GM21529 (cell line): ENCODE measurements around the gene CDC6.

Experiments
- ATAC-seq: cut with Tn5 transposase; IDR thresholded peaks from one replicate; pipeline ENCODE4 v1.9.1; 2021; ENCODE audit not compliant: unreplicated experiment

Gene CDC6

DNA sequence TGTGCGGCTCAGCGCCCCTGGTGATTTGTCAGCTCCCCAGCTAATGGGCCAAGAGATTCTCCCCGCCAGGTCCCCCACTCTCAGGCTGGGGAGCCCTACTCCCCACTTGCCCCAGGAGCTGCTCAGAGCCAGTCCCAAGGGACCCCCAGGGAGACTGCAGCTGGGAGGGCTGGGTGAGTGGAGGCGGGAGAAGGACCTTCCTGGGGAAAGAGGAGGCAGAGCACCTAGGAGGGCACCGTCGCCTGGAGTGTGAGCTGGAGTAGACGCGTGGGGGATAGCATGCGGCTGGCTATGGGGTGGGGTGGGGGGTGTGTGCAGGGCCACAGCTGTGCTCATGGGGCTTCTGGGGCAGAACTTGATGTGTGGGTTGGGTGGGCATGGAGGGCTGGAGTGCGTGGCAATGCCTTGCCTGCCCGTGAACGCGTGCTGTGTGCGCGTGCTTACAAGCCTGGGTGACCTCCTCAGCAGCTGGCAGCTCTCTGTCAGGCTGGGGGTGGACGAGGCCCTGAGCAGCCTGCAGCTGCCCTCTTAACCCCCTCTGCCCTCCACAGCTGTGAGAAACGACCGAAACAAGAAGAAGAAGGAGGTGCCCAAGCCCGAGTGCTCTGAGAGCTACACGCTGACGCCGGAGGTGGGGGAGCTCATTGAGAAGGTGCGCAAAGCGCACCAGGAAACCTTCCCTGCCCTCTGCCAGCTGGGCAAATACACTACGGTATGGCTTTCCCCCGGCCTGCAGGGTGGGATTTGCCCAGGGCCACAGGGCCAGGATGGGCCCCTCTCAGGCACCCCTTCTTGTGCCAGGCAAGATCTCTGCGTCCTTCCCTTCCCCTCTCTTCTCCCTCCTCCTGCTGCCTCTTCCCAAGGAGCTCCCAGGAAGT is 63.9 kb downstream of the CDC6 start:
- ATAC-seq, result no peak

DNA sequence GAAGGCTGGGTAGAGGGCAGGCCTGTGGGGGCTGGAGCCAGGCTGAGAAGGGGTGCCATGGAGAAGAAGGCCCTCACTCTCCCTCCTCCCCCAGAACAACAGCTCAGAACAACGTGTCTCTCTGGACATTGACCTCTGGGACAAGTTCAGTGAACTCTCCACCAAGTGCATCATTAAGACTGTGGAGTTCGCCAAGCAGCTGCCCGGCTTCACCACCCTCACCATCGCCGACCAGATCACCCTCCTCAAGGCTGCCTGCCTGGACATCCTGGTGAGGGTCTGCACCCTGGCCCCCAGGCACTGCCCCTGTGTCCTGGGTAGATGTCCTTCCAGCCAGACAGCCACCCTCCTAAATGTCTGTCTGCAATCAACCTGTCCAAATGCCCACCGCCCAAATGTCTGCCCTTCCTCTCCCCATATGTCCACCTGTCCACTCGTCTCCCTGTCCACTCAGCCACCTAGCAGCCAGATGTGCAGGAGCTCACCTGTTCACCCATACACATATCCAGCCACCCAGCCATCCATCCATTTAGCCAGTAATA is 64.6 kb downstream of the CDC6 start:
- ATAC-seq, result no peak

DNA sequence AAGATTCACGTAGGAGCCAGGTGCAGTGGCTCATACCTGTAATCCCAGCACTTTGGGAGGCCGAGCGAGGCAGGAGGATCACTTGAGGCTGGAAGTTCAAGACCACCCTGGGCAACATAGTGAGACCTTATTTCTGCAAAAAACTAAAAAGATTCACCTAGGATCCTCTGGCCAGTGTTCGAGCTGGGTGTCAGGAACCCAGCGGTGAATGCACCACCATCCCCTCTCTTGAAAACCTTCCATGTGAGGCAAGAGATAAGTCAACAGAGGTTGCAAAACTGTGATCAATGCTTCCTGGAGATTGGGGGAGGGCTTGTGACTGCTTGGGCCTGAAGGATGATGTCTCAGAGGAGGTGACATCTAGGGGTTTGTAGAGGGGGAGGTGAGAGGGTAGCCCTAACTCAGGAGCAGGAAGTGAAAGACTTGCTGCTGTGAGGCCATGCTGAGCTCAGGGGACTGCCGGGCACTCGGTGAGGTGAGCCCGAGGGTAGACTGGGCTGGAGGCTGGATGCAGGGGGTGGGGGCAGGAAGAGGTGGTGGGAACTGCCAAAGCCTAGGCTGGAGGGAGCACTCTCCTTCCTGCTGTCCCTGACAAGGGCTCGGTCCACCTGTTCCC is 65.2 kb downstream of the CDC6 start:
- ATAC-seq, result no peak
